ENCODE results near the gene RASGEF1B. TPM values are rescaled to one million over a fixed set of nuclear protein-coding genes. Genes with fewer than 3 reads are reported as not detected.
"Not testable (repeated sequence)": the region's sequence is repeated elsewhere in the genome, so short reads cannot be mapped to it uniquely, and the experiment has no call there.

Gene RASGEF1B
- total RNA-seq, 4 donors from 2014 or later: 5.2 to 18.6 (median 6.2) TPM

DNA sequence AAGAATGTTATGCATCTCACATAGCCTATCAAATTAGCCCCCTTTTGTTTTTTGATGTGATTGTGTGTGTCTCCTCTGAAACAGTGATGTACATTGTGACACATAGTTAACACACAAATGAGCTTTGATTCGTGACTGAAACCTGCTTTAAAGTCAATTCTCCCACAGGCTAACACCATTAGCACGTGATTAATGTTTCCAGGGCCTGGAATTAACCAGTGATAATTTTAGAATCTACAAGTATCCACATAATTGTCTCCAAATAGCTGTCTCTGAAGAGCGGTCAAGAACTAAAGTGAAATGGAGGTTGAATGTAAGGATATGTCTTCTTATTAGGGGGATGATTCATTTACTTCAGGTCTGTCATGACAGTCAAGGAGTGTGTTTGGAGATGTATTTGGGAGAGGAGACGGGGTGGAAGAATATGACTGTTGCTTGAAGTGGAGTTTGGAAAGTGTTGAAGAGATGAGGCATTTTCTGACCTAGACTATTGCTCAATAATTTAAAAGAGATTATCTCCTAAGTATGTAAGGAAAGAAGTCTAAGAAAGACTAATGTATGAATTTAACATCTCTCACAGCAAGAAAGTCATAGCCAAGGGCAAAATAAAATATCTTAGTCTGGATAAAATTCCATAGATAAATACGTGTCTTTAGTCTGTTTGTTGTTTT is 13.7 kb upstream of the RASGEF1B start:
- DNase-seq (ENCODE audit: extremely low spot score): no peak
- Histone ChIP-seq H3K4me1 (no peaks in the 10 kb centered on the region), H3K4me3 (no peak overlapping the region), H3K36me3 (no peaks in the 10 kb centered on the region), H3K27me3 (no peaks in the 10 kb centered on the region), H3K9me3 (no peaks in the 10 kb centered on the region), H3K27ac (replicated peaks in 1 of 4) (no peak overlapping the region)
- 67% methylated on average over 5 of the region's 5 CpGs for WGBS
- TF ChIP-seq, protein P1, sequence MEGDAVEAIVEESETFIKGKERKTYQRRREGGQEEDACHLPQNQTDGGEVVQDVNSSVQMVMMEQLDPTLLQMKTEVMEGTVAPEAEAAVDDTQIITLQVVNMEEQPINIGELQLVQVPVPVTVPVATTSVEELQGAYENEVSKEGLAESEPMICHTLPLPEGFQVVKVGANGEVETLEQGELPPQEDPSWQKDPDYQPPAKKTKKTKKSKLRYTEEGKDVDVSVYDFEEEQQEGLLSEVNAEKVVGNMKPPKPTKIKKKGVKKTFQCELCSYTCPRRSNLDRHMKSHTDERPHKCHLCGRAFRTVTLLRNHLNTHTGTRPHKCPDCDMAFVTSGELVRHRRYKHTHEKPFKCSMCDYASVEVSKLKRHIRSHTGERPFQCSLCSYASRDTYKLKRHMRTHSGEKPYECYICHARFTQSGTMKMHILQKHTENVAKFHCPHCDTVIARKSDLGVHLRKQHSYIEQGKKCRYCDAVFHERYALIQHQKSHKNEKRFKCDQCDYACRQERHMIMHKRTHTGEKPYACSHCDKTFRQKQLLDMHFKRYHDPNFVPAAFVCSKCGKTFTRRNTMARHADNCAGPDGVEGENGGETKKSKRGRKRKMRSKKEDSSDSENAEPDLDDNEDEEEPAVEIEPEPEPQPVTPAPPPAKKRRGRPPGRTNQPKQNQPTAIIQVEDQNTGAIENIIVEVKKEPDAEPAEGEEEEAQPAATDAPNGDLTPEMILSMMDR (IDR thresholded peaks at IDR 0.05): no peak
- TF ChIP-seq POLR2A (IDR thresholded peaks at IDR 0.05; ENCODE audit: low read depth) (no peak), POLR2AphosphoS5 (IDR thresholded peaks at IDR 0.05) (no peak), EP300 (IDR thresholded peaks at IDR 0.05) (no peak)
- intact Hi-C loops (cut with DNase I): no loop called here

DNA sequence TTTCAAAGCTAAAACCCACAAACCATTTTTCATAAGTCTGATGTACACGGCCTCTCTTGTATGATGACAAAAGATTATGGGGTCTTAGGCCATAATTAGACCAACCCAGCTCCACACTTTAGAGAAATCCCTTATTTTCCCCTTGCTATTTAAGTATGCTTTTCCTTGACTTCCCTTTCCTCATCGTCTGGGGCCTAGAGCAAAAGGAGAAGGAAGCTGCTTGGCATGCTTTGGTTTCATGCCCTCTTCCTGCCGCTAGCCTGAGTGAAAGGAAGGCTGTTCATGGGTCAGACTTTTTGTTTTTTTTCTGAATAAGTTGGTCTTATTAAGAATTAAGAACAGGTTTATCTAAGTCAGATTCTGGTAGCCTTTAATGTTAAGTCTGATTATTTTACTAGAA is 10.6 kb upstream of the RASGEF1B start:
- intact Hi-C loops (cut with DNase I): no loop called here
- H3K9me3 ChIP-seq: no peaks in the 10 kb centered on the region

DNA sequence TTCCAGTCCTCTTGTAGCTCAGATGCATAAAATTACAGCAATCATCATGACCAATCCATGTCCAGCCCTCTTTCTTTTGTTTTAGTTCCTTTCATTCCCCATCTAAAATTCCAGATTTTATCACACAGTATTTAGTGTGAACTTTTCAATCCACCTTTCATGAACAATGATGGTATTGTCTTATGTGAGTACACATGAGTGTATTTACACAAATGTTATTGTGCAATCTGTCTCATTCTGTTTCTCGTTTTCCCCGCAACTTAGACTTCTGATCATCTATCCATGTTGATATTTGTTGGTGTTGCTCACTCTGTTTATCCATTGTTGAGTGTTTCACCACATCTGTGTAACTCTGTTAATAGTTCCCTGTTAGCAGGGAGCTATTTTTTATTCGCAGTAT is 9.4 kb upstream of the RASGEF1B start:
- no peak for DNase-seq (ENCODE audit: extremely low spot score)
- 84% methylated on average over 3 of the region's 3 CpGs for WGBS
- Histone ChIP-seq H3K36me3 (no peaks in the 10 kb centered on the region), H3K27me3 (no peaks in the 10 kb centered on the region), H3K4me3 (no peak overlapping the region), H3K9me3 (no peaks in the 10 kb centered on the region), H3K27ac (replicated peaks in 1 of 4) (no peak overlapping the region), H3K4me1 (no peaks in the 10 kb centered on the region)
- TF ChIP-seq, protein P1 (IDR thresholded peaks at IDR 0.05): no peak
- TF ChIP-seq POLR2A (IDR thresholded peaks at IDR 0.05; ENCODE audit: low read depth) (no peak), EP300 (IDR thresholded peaks at IDR 0.05) (no peak), POLR2AphosphoS5 (IDR thresholded peaks at IDR 0.05) (no peak)
- intact Hi-C loops (cut with DNase I): no loop called here

More for the DNA sequence above, 10.6 kb upstream of the RASGEF1B start:
- 82% methylated on average over 3 of the region's 3 CpGs for WGBS
- H3K36me3 ChIP-seq: no peaks in the 10 kb centered on the region
- no peak overlapping the region for H3K4me3 ChIP-seq
- H3K4me1 ChIP-seq: no peaks in the 10 kb centered on the region
- TF ChIP-seq EP300 (IDR thresholded peaks at IDR 0.05) (no peak), POLR2A (IDR thresholded peaks at IDR 0.05; ENCODE audit: low read depth) (no peak), POLR2AphosphoS5 (IDR thresholded peaks at IDR 0.05) (no peak)
- TF ChIP-seq, protein P1 (IDR thresholded peaks at IDR 0.05): no peak
- no peak for DNase-seq (ENCODE audit: extremely low spot score)
- no peak overlapping the region for H3K27ac ChIP-seq (replicated peaks in 1 of 4)
- H3K27me3 ChIP-seq: no peaks in the 10 kb centered on the region

DNA sequence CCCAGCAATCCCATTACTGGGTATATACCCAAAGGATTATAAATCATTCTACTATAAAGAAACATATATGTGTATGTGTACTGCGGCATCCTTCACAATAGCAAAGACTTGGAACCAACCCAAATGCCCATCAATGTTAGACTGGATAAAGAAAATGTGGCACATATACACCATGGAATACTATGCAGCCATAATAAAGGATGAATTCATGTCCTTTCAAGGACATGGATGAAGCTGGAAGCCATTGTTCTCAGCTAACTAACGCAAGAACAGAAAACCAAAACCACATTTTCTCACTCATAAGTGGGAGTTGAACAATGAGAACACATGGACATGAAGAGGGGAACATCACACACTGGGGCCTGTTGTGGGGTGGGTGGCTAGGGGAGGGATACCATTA is 7.9 kb upstream of the RASGEF1B start:
- intact Hi-C loops (cut with DNase I); H3K36me3 ChIP-seq; H3K27me3 ChIP-seq; DNase-seq (ENCODE audit: extremely low spot score); H3K9me3 ChIP-seq; H3K4me3 ChIP-seq; H3K4me1 ChIP-seq; H3K27ac ChIP-seq (replicated peaks in 1 of 4): not testable (repeated sequence)
- 59% methylated on average over 2 of the region's 2 CpGs for WGBS

DNA sequence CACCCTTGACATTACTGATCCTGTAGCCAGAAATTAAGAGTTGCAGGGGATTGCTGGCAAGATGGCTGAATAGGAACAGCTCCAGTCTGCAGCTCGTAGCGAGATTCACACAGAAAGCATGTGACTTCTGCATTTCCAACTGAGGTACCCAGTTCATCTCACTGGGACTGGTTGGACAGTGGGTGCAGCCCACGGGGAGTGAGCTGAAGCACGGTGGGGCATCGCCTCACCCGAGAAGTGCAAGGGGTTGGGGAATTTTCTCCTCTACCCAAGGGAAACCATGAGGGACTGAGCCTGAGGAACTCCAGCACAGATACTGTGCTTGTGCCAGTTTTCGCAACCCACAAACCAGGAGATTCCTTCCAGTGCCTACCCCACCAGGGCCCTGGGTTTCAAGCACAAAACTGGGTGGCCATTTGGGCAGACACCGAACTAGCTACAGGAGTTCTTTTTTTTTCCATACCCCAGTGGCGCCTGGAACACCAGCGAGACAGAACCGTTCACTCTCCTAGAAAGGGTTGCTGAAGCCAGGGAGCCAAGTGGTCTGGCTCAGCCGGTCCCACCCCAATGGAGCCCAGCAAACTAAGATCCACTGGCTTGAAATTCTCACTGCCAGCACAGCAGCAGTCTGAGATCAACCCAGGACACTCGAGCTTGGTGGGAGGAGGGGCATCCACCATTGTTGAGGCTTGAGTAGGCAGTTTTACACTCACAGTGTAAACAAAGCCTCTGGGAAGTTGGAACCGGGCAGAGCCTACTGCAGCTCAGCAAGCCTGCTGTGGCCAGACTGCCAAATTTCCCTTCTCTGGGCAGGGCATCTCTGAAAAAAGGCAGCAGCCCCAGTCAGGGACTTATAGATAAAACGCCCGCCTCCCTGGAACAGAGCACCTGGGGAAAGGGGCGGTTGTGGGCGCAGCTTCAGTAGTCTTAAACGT is 1.9 kb upstream of the RASGEF1B start:
- H3K36me3 ChIP-seq; DNase-seq (ENCODE audit: extremely low spot score); H3K4me3 ChIP-seq; H3K9me3 ChIP-seq; H3K27me3 ChIP-seq: not testable (repeated sequence)
- 64% methylated on average over 13 of the region's 19 CpGs for WGBS
- Histone ChIP-seq H3K27ac (replicated peaks in 1 of 4) (peak overlapping the region in 2 of 4 donors; percentile 85 to 91), H3K4me1 (peaks cover 14 to 48% (median 40%) of the 10 kb centered on the region in 4 donors)
- intact Hi-C loops (cut with DNase I): loop anchor here (5.0 kb wide), 1 partner anchor 889 kb away; no protein-coding TSS in a partner anchor

Measured in esophagus muscularis mucosa (tissue), 4 donors.